Activated CD4-positive, alpha-beta T cell treated with anti-CD3 and anti-CD28 coated beads, Interleukin-2, amount 50 U/mL, for 1 hour (primary cell): Measurements from ENCODE around the gene AQP7.
A peak's percentile ranks its signal among the peaks of the same experiment; 100 is the strongest.
"Not testable (repeated sequence)": the region's sequence is repeated elsewhere in the genome, so short reads cannot be mapped to it uniquely, and the experiment has no call there.

Experiments
- DNase-seq: peaks from one replicate; pipeline ENCODE4 v3.0.0-alpha.2; 2020

AQP7 gene

DNA sequence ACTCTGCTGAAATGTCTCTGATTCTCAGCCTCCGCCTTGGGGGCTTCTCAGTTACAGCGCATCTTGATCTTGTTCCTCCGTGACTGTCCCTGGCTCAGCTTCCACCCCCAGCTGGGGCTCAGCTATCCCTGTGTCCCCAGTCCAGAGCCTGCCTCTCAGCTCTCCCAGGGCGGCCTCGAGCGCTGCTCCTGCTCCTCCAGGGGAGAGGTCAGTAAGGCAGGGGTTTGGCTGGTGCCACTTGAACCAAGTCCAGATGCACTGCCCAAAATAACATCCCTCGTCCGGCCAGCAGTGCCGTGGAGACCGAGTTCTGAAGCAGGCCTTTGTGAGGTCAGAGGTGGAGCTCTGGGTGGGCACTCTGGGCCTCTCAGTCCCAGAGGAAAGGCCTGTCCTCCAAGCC lies at the start of gene AQP7:
TSS of gene AQP7 (minus strand) at position 198 of the 400 bp plus-strand sequence. CDS start 1,306 bp downstream, outside the sequence.
- not testable (repeated sequence) for DNase-seq

DNA sequence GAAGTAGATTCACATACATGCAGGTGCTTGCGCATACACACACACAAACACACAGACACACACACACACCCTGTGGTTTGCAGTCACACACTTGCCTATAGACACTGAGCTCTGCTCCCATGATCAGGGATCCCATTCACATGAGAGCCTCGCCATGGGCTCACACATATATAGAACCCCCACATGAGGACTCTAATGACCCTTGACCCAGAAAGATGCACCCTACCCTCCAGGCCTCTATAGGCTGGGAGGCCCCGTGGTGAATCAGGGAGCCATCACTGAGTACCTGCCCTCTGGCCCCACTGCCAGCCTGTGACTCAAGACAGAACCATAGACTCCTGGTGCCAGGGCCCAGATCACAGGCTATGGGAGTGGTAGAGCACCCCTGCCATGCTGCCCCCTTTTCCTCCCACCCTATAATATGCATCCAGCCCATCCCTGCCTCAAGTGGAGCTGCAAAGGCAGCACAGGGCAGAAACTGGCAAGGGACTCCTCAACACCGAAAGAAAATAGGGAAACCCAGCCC lies 48.3 kb upstream of the AQP7 start:
- no peak for DNase-seq

DNA sequence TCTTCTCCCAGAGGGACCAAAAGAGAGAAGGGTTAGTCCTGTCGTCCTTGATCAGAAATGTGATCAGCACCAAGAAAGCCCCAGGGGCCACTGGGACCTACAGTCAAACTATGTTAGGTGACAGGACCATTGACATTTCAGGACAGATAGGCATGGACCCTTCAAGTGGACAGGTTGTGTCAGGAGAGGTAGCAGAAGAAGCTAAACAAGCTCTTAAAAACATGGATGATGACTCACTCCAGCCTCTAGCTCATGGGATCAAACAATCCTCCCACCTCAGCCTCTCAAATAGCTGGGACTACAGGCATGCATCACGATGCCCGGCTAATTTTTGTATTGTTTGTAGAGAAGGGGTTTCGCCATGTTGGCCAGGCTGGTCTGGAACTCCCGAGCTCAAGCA lies 47.3 kb upstream of the AQP7 start:
- no peak for DNase-seq

DNA sequence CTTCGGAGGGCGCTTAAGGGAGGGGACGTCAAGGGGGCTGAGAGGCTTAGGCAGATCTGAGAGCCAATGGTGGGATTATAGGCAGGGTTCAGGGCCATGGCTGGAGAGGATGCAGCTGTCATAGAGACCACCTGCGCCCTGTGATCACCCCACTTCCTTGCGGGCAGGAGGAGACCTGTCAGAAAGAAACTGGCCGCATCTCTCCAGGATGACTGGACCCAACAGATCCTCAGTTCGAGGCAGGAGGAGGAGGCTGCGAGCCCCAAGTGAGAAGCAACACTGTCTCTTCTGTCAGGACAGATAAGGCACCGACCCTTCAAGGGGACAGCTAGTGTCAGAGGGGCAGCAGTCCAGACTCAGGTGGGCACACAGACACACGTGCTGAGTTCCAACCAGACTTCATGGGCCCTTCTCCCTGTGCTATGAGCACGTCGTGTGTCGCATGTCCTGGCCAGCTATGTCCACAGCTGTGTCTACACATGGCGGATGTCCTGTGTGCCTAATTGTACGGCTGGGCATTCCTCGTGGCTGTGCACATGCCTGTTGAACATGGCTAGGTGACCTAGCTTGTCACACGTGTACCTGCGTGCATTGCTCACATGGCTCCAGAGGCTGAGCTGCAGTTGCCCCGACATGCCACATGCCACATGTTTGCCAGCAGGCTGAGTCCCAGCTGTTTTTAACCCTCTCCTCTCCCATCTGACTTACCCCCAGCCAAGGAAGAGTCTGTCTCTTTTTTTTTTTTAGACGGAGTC lies 45.6 kb upstream of the AQP7 start:
- no peak for DNase-seq

DNA sequence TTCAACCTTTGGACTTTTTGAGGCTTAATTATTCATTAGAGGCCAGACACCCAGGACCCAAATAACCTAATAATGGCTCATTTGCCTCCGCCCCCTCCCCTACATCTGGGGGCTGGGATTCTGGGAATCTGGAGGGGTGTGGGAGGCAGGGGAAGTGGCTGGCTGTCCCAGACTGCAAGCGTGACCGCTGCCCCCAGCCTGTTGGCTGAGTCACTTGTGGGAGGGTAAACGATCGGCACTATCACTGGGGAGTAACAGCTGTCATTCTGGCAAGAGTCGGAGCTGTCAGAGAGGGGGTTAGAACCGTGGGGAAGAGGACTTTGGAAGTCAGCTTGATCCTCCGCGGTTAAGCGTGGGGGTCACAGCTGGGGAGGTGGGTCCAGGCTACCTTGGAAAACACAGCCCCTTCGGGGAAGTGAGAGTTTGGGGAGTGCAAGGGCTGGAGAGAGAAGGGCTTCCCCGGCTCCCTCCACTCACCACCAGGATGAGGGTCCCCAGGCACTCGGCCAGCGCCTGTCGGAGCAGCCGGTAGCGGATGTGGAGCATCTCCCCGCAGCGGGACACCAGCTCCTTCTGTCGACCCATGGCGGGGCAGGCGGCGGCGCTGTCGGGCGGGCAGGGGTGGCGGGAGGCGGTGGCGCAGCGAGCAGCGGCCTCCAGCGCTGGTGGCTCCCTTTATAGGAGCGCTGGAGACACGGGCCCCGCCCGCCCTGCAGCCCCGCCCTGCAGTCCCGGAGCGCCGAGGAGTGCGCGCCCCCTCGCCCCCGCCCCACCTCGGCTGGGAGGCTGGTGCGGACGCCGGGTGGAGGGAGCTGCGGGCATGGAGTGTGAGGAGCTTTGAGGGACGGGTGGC lies 44.8 kb upstream of the AQP7 start, which contains the start of gene AQP3:
TSS of gene AQP3 (minus strand) at position 648 of the 853 bp plus-strand sequence. CDS start at position 585, 63 bp downstream.
- peak; percentile 75 for DNase-seq

DNA sequence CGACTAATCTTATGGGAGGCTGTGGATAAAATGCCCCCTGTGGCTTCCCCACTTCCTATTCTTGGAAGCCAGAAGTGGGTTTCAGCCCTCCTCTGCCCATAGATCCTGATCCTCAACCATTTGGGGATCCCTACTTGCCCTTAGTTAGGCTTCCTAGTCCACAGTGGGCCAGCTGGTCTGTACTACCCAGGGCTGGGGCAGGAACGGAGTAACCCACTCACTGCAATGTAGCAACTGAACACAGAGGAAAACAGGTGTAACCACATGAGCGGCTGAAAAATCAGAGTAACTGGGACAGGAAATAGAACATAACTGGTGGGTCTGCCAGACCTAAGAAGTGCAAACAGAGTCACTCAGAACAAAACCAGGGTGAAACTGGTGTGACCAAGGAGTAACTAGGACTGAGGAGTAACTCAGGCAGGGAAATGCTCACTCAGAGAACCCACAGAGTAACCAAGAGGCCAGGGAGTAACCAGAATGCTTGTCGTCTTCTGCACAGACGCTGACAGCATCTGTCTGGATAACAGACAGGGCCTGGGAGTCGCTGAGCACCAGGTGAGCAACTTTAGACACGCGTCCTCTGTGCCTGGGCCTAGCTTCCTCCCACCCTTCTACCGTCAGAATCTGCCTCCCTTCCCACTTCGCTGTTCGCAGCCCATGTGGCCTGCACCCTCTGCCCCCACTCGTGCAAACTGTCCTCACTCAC lies 44.0 kb upstream of the AQP7 start:
- peak; percentile 56 for DNase-seq

DNA sequence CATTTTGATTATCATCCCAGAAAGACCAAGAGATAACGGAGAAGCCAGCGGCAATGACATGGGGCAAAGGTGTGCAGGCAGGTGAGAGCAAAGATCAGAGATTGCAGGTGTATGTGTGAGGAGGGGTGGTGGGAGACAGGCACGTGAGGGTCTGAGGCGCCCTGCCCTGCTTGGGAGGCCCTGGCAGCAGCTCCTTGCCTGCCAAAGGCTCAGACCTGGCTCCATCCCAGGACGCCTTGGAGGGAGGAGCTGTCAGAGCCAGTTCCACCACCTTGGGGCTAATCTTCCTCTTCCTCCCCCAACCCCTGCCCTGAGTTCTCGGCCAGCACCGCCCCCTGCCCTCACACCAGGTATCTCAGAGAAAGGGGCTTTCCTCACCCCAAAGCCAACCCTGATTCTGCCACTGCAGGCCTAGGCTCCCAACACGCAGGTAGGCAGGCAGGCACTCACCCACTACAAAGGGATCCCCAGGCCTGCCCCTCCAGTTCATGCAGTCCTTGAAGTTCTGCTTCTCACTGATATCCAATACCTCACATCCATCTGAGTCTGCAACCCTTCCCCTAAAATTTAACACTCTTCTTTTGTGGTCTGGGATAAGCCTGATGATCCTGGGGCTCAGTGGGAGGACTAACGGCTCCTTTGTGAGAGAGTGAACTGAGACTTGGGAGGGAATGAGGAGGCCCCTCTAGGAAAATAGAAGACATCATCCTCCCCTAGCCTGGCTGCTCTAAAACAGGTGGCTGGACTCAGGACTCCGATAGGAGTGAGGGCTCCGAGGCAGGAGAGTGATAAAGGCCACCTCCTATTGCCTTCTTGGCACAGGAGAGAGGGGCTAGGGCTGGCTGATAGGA lies 43.2 kb upstream of the AQP7 start:
- peak; percentile 36 for DNase-seq

DNA sequence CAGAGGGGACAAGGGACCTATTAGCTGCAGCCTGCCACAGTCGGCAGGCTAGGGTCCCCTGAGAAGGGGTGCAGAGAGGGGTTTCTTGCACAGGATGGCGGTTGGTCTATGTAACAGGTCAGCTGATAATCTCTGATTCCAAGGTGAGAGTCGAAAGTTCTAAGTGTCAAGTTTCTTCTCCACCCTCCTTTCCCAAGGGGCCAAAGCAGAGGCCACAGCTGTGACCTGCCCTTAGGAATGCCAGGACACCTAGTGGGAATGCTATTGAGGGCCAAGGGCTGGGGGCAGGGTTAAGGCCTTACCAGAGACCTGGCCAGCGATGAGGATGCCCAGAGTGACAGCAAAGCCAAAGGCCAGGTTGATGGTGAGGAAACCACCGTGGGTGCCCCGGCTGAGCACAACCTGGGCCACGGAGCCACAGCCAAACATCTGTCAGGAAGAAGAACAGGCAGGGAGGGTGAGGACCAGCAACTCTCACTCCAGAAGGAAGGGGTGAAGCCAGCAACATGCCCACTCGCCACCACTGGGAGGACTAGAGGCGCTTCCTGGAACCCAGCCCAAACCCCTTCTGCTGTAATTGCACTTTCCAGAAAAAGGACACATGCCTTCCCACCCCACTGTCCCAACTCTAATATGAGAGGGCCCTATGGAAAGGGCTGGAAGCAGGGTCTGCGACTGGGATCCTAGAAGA lies 41.2 kb upstream of the AQP7 start:
- no peak for DNase-seq

DNA sequence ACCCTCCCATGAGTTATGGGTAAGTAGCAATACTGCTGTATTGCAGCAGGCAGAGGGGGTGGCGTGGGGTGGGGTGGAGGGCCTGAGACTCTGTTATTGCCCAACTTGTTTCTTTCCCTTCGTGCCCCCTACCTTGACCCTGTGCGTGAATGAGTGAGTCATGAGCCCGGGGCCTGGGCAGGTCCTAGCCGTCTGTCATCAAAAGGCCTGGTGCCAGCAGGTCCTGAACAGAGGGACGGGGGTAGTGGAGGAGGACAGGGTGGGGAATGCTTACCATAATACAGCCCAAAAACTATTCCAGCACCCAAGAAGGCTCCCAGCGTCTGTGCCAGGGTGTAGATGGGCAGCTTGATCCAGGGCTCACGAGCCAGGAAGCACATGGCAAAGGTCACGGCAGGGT lies 40.7 kb upstream of the AQP7 start:
- DNase-seq, result no peak

DNA sequence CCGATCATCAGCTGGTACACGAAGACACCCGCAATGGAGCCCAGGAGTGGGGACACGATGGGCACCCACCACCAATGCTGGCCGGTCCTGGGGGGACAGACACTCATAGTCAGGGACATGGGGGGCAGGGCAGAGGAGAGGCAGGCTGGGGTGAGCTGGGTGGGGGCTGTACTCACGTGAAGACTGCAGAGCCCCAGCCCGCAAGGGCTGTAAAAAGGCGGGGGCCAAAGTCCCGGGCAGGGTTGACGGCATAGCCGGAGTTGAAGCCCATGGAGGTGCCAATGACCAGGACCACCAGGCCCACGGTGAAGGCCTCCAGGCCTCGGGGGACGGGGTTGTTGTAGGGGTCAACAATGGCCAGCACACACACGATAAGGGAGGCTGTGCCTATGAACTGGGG lies 39.8 kb upstream of the AQP7 start:
- no peak for DNase-seq

DNA sequence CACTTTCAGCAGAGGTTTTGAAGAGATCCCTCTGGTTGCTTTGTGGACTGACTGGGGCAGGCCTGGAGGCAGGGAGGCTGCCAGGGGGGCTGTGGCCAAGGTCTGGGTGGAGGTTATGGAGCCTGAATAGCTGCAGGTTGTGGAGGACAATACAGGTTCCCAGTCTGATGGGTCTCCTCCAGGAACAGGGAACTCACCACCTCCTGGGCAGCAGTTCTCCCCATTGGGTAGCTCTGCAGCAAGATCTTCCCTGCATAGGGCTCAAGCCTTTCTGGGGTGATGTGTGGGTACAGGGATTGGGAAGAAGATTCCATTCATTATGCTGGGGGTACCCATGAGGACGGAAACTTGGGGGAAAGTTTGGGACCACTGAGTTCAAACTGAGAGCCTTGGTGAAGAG lies 38.2 kb upstream of the AQP7 start:
- no peak for DNase-seq

DNA sequence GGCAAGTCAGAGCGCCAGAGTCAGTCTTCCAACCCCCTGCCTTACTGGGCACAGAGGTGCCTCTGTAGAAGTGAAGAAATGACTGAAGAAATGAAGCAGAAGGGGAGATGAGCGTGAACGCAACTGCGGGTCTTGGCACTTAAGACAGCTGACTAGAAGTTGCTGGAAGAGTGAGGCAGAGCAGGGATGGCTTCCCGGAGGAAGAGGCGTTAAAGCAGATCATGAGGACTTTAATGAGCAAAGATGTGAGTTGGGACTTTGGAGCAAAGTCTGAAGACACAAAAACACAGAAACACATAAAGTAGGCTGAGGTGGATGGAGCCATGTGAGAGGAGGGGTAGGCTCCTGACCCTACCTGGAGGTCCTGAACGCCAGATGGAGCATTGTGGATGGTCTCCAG lies 37.8 kb upstream of the AQP7 start:
- DNase-seq, result no peak

DNA sequence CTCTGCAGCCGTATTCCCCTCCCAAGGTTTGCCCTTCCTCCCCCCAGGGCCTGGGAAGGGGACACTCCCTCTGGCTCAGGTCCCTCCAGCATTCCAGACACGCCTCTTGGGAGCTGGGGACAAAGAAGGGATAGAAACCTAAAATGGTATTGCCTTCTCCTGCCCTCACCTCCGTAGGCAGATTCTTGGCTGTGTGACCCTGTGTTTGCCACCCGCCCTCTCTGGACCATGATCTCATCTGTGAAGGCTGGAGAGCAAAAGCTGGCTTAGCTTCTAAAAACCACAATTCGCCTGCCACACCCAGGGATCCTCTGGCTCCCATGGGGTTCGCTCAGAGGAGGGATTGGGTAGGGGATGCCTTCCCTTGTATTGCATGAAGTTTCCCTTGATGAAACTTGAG lies 37.4 kb upstream of the AQP7 start:
- no peak for DNase-seq

DNA sequence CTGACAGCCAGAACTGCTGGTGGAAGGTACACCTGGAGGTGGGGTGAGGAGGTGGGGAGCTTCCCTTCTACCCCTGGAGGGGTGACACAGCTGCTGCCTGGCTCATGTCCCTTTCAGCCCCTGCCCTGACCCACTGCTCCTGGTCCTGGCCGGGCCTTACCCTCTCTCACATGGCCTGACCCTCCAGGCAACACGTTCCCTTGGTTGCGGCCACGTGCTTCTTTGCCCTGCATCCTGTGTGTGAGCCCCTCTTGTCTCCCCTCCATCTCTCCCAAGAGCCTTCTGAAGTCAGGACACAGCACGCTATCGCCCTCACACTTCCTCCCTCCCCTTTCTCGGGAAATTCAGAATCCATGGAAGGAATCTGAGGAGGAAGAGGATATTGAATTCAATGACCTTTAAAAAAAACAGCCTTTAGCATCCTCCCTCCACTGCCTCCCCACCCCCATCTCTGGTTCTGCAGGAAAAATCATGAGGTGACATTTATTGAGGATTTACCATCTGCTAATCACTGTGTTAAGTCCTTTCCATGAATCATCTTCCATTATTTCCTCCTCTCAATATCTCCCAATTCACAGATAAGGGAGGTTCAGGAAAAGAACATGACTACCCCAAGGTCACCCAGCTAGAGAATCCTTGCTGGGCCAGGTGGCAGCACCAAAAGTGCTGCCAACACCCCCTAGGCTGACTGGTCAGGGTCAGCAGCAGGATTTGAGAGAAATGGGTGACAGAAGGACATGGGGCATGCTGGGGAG lies 36.7 kb upstream of the AQP7 start:
- no peak for DNase-seq

DNA sequence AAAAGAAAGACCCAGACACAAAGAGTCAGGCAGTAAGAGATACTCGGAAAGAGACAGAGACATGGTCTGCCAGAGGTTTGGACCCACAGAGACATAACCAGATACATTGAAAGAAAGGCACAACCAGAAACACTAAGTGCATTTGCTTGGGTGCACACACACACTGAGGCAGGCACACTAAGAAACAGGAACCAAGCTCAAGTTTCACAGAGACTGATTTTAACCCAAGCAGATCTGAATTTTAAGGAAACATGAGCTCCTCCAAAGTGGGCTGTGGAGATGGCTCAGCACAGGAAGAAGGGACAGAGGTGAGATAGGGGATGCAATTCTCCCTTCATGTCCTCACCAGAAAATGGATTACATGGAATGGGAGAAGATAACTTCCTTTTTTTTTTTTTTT lies 35.5 kb upstream of the AQP7 start:
- no peak for DNase-seq

DNA sequence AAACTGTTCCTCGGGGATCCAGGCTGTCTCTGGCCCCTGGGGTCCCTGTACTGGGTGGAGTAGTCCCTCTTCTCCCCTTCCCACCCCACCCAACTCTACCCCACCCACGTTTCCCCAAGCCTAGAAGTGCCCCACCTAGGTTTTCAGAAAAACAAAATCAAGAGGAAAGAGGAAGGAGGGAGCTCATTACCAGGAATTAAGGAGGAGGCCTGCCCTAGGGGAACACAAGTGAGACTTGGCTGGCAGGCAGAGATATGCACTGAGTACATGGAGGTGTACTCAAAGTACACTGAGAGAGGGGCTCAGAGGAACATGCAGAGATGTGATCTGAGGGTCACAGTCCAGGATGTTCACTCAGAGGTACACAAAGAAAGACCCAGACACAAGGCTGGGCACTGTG lies 34.8 kb upstream of the AQP7 start:
- DNase-seq, result no peak

DNA sequence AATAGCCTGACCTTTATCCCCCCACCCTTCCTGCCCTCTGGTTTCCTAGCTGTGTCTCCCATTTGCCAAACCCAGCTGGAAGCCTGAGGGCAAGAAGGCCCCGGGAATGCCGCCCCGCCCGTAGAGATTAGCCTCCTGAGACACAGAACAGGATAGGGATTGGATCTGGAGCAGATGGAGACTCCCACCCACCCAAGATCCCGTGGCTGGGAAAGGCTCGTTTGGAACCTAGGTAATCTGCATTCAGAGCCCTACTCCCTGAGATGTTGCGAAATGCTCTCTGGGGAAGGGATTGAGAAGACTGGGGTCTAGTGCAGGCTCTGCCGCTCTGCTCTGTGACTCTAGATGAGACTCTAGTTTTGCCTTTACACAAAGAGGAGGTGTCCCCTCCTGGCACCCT lies 34.1 kb upstream of the AQP7 start:
- DNase-seq, result no peak

DNA sequence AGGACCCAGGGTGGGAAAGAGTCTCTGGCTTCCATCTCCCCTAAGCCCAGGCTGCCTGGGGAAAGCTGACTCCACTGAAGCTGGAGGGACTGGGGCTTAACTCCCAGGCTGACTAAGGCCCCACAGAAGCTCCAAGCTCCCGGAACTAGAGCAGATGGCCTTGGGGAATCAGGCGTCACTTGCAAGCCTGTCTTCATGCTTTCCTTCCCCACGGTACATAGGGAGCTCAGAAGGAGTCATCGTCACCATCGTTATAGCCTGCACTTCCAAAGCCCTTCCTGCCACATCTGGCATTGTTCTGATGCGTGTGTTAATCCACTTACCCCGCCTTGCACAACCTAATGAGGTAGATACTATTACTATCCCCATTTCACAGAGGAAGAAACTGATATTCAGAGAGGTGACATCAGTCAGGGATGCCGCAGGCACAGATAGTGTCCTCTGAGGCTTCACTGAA lies 33.5 kb upstream of the AQP7 start:
- no peak for DNase-seq

DNA sequence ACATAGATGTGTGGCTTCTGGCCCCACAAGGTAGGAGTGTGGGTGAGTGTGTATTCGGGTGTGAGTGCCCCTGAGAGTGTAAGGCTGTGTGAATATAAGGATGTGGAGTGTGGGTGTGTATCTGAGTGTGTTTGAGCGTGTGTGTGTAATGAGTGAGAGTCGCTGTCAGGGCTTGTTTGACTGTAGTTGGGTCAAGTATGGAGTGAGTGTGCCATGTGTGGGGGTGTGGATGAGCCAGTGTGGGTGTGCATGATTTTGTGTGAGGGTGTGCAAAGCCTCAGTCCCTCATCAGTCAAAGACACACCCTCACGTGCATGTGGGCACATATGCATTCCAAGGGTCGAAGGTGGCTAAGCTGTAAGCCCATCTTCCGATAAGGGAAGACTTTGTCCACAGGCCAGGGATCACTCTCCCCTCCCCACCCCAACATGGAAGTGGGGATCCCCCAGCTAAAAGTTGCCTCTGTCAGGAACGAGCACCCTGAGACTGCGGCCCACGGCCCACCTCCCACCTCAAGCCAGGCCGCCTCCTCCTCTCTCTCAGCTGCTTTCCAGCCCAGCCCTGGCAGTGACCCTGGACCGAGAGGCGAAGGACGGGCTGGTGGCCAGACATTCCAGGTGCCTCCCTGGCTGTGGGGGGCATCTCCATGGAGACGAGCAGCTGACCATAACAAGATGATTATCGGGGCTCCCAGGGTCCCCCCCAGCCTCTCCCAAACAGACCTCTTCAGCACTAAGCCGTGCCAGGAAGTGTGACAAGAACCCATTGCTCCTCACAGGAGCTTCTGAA lies 32.1 kb upstream of the AQP7 start:
- DNase-seq, result no peak

DNA sequence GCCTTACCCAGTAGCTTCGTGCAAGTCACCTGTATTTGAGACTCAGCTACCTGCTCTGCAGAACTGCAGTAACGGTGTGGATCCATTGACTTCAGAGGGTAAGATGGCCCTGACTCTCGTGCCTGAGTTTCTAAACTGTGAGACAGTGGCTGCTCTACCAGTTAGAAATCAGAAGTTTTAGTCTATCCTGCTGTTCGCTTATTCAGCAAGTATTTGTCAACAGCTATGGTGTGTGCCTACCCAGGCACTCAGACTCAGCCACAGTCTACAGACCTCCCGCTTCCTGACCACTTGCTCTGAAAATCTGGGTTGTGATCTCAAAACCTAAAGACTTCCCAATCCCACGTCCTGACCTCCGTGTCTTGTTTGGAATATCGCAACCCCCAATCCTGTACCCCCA lies 31.5 kb upstream of the AQP7 start:
- no peak for DNase-seq
